AG09309 (cell line): ENCODE results near the gene CALY.

Experiments used
- DNase-seq: peaks from one replicate; pipeline ENCODE4 v3.0.0-alpha.2; 2010; ENCODE audit warnings: low read depth
- H3K4me3 ChIP-seq: 2 replicates; pipeline ENCODE4 v1.5.1; 2011; ENCODE audit warnings: mild to moderate bottlenecking, low read depth, low read length, moderate library complexity; ENCODE audit not compliant: control insufficient read depth
- TF ChIP-seq, protein P1 (sequence below): IDR thresholded peaks from 2 replicates; pipeline ENCODE4 v1.5.1; 2011; ENCODE audit warnings: mild to moderate bottlenecking, low read depth, low read length, inconsistent platforms; ENCODE audit not compliant: insufficient read depth, control insufficient read depth; ENCODE audit errors: missing control alignments

The CALY gene

GRCh38 chr10:133355266-133355665 lies 18.6 kb upstream of the CALY start:
- TF ChIP-seq, protein P1, sequence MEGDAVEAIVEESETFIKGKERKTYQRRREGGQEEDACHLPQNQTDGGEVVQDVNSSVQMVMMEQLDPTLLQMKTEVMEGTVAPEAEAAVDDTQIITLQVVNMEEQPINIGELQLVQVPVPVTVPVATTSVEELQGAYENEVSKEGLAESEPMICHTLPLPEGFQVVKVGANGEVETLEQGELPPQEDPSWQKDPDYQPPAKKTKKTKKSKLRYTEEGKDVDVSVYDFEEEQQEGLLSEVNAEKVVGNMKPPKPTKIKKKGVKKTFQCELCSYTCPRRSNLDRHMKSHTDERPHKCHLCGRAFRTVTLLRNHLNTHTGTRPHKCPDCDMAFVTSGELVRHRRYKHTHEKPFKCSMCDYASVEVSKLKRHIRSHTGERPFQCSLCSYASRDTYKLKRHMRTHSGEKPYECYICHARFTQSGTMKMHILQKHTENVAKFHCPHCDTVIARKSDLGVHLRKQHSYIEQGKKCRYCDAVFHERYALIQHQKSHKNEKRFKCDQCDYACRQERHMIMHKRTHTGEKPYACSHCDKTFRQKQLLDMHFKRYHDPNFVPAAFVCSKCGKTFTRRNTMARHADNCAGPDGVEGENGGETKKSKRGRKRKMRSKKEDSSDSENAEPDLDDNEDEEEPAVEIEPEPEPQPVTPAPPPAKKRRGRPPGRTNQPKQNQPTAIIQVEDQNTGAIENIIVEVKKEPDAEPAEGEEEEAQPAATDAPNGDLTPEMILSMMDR, result no peak
- DNase-seq, result no peak

DNA sequence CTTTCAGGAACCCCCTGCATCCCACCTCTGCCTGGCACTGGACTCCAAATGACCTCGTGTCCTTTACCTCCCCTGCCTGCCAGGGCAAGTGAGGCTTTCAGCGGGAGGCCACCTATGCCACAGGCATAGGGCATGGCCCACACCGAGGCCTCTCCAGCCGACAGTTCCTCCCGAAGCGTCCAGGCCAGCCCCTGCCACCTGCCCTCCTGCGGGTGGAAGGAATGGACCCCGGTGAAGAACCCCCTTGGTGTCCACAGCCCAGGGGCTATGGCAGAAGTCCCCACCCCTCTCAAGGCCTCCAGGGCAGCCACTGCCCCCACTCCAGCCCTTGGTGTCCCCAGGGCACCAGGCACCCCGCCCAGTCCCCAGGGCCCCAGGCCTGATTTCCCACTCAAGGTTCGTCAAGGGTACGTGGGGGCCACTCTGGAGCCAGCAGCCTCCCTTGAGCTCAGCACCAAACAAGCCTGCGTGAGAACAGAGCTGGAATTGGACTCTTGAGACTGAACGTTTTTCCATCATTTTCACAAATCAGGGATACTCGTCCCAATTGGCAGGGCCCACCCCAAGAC lies 18.1 kb upstream of the CALY start:
- no peak for DNase-seq
- no peak overlapping the region for H3K4me3 ChIP-seq
- TF ChIP-seq, protein P1, result no peak

More at GRCh38 chr10:133355266-133355665, 18.6 kb upstream of the CALY start:
- H3K4me3 ChIP-seq, result no peak overlapping the region

DNA sequence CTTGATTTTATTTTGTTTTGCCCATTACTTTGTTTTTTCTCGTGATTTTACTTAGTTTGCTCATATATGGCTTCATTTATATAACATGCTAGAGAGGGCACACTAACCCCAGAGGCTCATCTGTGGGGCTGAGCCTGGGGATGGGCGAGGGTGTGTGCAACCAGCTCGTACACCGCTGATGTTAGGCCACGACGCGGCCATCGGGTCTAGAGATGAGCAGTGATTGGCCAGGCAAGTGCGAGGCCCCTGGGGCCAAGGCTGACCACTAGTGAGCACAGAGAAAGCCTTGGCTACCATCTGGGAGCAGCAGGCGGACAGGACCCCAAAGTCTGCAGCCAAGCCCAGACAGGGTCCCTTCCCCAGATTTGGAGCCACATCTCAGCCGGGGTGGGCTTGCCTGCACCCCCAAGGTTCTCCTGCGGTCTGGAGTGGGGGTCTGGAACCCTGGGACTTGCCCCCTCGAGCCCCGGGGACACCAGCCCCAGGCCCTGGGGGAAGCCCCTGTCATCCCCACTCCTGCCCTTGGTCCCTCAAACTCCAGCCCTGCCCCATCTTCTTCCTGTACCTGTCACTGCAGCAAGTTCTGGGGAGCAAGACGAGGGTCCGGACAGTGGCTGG lies 17.4 kb upstream of the CALY start:
- TF ChIP-seq, protein P1, result no peak
- H3K4me3 ChIP-seq, result no peak overlapping the region
- DNase-seq, result no peak

- TF ChIP-seq, protein P1, result no peak
Measured at GRCh38 chr10:133353202-133353959, 16.7 kb upstream of the CALY start.

DNA sequence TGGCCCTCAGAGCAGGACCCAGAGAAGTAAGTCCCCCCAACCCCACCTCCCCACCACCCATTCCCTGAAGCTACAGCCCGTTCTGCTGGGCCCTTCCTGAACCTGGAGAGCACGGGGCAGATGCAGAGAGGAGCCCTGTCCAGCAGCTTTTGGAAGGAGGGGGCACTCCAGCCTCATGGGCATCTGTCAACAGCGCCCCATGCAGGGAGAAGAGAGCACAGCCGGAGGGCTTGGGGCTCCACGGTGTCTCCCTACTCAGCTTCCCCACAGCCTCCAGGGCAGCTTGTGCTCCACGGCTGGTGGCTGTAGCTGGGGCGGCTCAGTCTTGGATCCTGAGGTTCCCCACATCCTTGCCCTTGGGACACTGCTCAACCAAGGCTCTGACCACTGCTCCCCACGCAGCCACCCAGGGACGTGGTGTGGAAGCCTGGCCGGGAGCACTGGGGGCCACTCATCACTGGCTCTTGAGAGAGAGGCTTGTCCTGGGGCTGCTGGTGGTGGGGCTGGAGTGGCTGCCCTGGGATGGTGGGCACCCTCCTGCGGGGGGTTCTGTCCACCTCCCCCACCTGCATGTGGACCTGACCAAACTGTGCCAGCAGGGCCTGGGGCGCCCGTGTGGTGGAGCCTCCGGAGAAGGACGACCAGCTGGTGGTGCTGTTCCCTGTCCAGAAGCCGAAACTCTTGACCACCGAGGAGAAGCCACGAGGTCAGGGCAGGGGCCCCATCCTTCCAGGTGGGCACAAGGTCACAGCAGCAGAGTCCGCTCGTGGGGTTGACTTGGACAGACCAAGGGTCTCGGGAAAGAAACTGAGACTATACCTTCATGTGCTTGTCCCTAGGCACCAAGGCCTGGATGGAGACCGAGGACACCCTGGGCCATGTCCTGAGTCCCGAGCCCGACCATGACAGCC lies 15.0 kb upstream of the CALY start:
- TF ChIP-seq, protein P1, result no peak
- no peak for DNase-seq

More at GRCh38 chr10:133353202-133353959, 16.7 kb upstream of the CALY start:
- H3K4me3 ChIP-seq, result no peak overlapping the region
- no peak for DNase-seq

GRCh38 chr10:133350950-133351329 lies 14.2 kb upstream of the CALY start:
- TF ChIP-seq, protein P1, result no peak
- no peak for DNase-seq
- no peak overlapping the region for H3K4me3 ChIP-seq

More for the DNA sequence above, 15.0 kb upstream of the CALY start:
- H3K4me3 ChIP-seq, result no peak overlapping the region
